Activated T-cell treated with anti-CD3 and anti-CD28 coated beads for 48 hours (primary cell): ENCODE data around the gene DISP2.

ENCODE experiments used
- DNase-seq: peaks from one replicate; pipeline ENCODE4 v3.0.0-alpha.2; 2020; ENCODE audit warnings: low read depth

DISP2 gene

DNA sequence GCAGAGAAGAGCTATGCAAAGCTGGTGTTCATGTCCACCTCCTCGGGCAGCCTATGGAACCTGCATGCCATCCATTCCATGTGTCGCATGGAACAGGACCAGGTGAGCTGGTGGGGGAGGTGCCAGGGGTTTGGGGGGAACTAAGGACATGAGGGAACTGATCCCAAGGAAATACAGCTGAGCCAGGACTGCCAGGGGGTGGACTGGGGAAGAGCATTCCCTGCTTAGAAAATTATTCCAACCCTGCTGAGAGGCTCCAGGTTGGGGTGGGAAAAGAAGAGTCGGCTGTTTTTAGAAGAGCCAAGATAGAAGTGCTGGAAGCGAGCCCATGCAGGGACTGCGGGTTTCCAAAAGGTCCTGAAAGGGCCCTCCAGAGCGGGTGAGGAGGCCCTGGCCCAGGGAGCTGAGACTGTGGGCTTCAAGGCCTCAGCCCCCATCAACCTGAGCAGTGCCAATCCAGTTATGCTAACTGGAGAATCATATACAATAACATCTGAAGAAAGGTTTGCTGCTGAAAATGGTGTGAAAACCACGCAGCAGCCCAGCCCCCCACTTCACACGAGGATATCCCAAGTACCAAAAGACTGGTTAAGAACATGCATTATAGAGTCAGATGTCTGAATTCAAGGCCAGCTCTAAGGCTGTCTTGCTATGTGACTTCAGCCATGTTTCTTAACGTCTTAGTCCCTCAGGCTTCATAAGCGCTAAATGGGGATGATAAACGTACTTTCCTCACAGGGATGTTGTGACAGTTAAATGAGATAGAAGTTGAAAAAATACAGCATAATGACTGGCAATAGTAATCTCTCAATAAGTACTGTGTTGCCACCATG lies 7.8 kb downstream of the DISP2 start:
- DNase-seq, result no peak

DNA sequence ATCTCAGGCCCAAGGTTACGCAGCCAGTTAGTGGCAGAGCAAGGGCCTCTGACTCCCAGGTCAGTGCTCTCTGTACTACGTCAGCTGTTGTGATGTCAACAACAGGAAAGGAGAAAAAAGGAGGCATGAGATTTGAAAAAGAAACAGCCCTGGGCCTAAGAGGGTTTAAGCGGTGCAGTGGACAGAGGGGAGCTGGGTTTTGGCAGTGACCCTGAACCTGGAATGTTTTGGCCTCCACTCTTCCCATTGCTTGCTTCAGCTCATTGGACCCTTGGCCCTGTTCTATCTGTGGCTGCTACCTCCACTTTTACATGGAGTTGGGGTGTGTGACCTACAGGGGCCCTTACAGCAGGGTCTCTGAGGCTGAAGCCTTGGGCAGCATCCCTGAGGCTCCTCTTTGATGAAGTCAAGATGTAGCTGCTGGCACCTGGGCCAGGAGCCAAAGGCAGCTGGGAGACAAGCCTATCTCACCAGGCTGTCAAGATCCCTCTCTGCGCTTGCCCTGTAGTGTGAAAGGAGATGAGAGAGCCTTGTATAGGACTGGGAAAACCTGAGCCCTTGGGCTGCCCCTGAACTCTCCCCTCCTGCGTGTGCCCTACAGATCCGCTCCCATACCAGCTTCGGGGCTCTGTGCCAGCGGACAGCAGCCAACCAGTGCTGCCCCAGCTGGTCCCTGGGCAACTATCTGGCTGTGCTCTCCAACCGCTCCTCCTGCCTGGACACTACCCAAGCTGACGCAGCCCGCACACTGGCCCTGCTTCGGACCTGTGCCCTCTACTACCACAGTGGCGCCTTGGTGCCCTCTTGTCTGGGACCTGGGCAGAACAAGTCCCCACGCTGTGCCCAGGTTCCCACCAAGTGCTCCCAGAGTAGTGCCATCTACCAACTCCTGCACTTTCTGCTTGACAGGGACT lies 8.7 kb downstream of the DISP2 start:
- no peak for DNase-seq

DNA sequence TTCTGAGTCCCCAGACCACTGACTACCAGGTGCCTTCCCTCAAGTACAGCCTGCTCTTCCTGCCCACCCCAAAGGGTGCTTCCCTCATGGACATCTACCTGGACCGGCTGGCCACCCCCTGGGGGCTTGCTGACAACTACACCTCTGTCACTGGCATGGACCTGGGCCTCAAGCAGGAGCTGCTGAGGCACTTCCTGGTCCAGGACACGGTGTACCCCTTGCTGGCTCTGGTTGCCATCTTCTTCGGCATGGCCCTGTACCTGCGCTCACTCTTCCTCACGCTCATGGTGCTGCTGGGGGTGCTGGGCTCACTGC lies 9.3 kb downstream of the DISP2 start:
- no peak for DNase-seq

DNA sequence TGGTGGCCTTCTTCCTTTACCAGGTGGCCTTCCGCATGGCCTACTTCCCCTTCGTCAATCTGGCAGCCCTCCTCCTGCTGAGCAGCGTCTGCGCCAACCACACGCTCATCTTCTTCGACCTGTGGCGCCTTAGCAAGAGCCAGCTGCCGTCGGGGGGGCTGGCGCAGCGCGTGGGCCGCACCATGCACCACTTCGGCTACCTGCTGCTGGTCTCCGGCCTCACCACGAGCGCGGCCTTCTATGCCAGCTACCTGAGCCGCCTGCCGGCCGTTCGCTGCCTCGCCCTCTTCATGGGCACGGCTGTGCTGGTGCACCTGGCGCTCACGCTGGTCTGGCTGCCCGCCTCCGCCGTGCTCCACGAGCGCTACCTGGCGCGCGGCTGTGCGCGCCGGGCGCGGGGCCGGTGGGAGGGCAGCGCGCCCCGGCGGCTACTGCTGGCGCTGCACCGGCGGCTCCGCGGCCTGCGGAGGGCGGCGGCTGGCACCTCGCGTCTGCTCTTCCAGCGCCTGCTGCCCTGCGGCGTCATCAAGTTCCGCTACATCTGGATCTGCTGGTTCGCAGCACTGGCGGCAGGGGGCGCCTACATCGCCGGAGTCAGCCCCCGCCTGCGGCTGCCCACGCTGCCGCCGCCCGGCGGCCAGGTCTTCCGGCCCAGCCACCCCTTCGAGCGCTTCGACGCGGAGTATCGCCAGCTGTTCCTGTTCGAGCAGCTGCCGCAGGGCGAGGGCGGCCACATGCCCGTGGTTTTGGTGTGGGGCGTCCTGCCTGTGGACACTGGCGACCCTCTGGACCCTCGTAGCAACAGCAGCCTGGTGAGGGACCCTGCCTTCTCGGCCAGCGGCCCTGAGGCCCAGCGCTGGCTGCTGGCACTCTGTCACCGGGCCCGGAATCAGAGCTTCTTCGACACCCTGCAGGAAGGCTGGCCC lies 9.9 kb downstream of the DISP2 start:
- peak; percentile 86 for DNase-seq

DNA sequence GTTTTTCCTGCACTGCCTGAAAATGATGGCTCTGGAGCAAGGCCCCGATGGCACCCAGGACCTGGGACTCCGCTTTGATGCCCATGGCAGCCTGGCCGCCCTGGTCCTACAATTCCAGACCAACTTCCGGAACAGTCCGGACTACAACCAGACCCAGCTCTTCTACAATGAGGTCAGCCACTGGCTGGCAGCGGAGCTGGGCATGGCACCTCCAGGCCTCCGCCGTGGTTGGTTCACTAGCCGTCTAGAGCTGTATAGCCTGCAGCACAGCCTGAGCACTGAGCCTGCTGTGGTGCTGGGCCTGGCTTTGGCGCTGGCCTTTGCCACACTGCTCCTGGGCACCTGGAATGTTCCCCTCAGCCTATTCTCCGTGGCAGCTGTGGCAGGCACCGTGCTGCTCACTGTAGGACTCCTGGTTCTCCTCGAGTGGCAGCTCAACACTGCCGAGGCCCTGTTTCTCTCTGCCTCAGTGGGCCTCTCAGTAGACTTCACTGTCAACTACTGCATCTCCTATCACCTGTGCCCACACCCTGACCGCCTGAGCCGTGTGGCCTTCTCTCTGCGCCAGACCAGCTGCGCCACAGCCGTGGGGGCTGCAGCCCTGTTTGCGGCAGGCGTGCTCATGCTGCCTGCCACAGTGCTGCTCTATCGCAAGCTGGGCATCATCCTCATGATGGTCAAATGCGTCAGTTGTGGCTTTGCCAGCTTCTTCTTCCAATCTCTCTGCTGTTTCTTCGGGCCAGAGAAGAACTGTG lies 10.9 kb downstream of the DISP2 start:
- DNase-seq, result no peak

DNA sequence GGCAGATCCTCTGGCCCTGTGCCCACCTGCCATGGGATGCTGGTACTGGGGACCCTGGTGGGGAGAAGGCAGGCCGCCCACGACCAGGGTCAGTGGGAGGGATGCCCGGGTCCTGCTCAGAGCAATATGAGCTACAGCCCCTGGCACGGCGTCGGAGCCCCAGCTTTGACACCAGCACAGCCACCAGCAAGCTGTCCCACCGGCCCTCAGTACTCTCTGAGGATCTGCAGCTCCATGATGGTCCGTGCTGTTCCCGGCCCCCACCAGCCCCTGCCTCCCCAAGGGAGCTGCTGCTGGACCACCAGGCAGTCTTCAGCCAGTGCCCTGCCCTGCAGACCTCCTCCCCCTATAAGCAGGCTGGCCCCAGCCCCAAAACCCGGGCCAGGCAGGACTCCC lies 11.5 kb downstream of the DISP2 start:
- DNase-seq, result no peak

DNA sequence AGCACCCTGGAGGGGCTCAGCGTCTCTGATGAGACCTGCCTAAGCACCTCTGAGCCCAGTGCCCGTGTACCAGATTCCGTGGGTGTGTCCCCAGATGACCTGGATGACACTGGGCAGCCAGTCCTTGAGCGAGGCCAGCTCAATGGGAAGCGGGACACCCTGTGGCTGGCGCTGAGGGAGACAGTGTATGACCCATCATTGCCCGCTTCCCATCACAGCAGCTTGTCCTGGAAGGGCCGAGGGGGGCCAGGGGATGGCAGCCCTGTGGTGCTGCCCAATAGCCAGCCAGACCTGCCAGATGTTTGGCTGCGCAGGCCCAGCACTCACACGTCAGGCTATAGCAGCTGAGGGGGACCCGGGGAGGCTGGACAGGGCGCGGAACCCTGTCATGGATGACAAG lies 12.0 kb downstream of the DISP2 start:
- no peak for DNase-seq

DNA sequence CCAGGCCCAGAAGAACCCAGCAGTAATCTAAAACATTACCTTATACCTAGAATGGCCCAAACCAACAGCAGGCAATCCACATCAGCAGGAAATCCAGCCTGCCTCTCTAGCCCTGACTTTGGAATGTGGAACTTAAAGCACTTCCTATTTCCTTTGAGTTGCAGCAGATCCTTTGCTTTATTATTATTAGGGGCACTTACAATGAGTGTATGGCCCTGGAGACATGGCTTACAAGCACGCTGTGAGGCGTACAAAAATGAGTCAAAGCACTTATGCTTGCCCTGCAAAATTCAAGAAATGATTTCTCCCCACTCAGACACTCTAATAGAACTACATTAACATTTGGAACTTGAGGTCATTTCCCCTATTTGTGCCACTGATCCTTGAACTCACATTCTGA lies 15.0 kb downstream of the DISP2 start:
- no peak for DNase-seq

DNA sequence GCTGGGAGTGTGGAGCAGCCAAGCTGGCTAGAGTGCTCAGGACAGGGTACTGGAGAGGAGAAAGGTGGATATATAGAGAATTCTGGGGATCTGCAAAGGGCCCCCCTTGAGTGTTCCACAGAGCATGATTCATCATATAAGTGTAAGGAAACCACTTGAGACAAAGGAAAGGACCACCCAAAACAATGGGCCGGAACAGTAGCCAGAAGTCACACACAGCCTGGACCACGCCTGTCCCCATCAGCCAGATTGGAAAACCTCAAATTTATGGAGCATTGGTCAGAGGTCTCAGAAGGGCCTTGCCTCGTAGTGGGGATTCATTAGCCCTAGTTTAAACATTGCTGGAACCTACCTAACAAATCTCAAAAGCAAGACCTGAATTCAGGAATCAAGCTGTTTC lies 19.6 kb downstream of the DISP2 start:
- DNase-seq, result no peak

DNA sequence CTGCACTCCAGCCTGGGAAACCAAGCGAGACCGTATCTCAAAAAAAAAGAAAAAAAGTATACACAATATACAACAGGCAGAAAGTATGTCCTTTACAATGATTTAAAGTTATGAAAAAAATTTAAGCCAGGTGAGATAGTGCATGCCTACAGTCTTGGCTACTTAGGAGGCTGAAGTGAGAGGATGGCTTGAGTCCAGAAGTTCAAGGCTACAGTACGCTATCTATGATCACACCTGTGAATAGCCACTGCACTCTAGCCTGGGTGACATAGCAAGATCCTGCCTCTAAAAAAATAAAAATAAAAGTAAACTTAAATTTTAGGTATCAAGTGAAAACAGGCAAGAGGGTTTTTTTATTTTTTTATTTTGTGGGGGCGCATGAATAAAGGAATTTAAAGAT lies 21.4 kb downstream of the DISP2 start:
- no peak for DNase-seq

DNA sequence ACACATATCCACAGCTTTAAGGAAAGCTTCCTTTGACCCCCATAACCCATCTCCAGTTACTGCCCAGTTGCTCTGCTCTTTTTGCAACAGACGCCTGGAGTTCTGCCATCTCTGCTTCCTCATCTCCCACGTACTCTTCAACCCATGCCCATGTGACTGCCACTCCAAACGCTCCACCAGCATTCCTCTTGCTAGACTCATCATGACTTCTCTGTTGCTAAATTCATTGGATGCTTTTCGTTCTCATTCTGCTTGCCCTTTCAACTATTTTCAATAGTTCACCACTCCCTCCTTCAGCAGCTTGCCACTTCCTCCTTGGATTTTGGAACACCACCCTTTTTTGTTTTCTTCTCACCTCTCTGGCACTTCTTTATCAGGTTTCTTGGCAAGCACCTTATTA lies 21.8 kb downstream of the DISP2 start:
- DNase-seq, result no peak

DNA sequence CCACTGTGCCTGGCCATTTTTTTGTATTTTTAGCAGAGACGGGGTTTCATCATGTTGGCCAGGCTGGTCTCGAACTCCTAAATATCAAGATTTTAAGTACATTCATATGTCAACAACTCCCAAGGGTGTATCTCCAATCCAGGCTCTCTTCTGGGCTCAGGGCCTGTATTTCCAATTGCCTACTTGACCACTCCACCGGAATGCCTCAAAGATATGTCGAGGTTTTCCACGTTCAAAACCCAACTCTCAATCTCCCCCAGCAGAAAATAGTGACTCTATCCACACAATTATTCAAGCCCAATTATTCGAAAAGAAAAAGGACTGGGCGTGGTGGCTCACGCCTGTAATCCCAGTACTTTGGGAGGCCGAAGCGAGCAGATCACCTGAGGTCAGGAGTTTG lies 22.6 kb downstream of the DISP2 start:
- DNase-seq, result no peak

DNA sequence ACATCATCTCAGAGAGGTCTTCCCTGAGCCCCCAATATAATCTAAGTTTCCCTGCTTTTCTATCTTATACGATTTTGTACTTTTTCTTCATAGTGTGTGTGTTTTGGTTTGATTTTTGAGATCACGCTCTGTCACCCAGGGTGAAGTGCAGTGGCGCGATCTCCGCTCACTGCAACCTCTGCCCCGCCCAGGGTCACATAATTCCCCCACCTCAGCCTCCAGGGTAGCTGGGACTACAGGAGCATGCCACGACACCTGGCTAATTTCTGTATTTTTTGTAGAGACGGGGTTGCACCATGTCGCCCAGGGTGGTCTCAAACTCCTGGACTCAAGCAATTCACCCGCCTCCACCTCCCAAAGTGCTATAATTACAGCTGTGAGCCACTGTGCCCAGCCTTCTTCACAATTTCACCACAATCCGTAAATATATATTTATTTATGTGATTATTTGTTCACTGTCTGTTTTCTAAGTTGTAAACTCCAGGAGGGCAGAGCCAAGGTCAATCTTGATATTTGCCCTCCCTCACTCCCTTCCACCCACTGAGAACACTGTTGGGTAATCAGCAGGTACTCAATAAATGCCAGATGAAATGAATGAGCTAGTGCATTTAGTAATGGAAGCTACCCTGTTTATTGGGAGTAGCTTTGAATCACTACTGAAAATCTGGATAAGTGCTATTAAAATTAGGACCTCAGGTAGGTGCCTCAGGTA lies 24.0 kb downstream of the DISP2 start:
- DNase-seq, result no peak

DNA sequence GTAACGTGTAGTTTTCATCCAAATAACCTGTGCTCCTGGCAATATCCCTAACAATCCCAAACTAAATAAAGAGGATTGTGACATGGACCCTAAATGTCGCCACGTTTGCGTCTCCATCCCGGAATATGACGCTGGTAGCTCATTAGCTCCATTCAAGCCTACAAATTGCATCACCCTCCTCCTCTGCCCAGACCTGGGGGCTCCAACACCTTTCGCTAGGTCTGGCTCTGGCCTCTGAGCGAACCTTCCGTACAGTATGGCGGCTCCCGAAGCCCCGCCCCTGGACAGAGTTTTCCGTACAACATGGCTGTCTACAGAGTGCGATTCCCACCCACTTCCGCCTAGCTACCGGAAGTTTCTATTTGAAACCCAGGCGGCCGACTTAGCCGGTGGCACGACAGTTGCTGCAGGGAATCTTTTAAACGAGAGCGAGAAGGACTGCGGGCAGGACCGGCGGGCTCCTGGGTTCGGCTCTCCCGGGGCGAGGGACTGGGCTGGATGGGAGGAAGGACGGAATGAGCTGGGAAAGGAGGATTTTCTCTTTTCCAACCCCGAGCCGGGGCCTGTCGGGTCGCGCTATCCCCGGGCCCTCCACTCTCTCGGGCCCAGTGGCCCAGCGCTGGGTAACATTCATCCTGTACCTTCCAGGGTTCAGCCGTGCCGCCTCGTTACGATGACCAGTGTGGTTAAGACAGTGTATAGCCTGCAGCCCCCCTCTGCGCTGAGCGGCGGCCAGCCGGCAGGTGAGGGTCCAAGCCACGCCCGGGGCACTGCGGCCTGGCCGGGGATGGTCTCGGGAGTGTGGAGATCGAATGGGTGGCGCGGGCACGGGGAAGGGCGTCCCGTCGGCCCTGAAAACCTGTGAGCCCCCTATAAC lies 24.8 kb downstream of the DISP2 start, which contains the start of gene KNSTRN:
Gene KNSTRN, plus strand, starts transcription at position 142 of the 877 bp plus-strand sequence. Its CDS starts 115 bp downstream, at position 257.
- DNase-seq, result peak; percentile 88

DNA sequence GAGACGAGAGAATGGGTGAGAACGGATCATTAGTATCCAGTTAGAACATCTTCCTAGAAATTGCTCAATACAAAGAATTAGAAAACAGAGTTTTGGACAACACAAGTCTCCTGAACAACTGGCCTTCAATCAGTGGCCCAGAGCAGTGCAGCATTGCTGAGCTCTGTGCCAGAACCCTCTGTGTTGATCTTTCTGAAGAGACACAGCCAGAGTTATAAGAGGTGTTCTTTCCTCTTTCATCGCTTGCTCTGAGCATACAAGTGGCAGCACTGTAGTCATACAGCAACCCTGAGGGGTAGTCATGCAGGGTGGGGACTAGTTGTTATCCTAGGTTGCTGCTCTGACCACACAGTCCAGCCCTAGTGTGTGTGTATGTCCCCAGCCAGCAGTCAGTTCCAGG lies 28.5 kb downstream of the DISP2 start:
- DNase-seq, result no peak

DNA sequence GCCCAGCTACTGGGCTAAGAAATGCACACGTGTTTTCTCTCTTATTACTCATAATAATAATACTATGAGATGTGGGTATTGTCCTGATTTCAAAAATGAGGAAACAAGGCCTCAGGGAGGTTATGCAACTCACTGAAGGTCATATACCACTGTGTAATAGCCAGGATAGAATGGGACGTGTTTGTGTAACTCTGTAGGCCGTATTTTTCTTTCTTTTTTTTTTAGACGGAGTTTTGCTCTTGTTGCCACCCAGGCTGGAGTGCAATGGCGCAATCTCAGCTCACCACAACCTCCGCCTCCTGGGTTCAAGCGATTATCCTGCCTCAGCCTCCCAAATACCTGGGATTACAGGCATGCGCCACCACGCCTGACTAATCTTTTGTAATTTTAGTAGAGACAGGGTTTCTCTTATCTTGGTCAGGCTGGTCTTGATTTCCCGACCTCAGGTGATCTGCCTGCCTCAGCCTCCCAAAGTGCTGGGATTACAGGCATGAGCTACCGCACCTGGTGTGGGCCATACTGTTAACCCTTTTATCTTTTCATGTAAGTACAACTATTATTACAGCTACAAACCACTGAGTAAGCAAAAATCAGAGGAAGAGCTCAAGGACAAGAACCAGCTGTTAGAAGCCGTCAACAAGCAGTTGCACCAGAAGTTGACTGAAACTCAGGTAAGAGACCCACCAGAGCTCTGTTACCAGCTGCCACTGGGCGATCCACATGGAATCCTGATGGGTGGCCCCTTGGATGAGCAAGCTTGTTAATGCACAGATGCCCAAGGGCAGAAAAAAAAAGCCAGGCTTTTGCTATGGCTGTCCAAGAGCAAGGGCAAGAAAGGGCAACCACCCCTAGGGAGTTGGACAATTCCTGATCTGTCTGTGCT lies 31.2 kb downstream of the DISP2 start:
- DNase-seq, result no peak

DNA sequence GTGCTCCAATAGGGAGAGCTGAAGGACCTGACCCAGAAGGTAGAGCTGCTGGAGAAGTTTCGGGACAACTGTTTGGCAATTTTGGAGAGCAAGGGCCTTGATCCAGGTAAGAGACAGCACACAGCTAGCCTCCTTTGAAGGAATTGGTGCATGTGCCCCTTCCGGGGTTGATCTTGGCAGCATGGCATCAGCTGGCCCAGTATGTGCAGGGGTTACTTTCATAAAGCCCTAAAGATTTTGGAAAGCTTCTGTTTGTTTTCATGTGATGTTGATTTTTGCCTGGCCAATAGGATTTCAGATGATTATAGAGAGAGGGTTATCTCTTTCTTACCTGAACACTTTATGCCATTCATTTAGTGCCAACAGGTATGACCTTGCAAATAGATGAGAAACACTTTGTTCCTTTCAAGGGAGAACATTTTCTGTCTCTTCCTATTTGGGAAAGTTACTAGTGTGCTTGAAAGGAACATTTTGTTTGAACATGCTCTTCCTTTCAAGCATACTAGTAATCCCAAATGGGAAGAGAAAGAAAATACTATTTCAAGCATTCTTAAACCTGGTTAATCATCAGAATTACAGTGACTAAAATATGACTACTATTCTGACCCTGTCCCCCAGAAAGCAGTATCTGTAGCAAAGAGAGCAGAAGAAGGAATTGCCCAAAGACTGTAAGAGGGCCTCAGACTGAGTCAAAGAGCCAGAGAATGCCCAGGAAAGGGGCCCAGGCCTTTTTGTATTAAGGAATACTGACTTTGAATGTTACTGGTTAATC lies 32.0 kb downstream of the DISP2 start:
- DNase-seq, result no peak
